ENCODE results near the gene NCAPG.
A peak's percentile ranks its signal among the peaks of the same experiment; 100 is the strongest.

The NCAPG gene, protein sequence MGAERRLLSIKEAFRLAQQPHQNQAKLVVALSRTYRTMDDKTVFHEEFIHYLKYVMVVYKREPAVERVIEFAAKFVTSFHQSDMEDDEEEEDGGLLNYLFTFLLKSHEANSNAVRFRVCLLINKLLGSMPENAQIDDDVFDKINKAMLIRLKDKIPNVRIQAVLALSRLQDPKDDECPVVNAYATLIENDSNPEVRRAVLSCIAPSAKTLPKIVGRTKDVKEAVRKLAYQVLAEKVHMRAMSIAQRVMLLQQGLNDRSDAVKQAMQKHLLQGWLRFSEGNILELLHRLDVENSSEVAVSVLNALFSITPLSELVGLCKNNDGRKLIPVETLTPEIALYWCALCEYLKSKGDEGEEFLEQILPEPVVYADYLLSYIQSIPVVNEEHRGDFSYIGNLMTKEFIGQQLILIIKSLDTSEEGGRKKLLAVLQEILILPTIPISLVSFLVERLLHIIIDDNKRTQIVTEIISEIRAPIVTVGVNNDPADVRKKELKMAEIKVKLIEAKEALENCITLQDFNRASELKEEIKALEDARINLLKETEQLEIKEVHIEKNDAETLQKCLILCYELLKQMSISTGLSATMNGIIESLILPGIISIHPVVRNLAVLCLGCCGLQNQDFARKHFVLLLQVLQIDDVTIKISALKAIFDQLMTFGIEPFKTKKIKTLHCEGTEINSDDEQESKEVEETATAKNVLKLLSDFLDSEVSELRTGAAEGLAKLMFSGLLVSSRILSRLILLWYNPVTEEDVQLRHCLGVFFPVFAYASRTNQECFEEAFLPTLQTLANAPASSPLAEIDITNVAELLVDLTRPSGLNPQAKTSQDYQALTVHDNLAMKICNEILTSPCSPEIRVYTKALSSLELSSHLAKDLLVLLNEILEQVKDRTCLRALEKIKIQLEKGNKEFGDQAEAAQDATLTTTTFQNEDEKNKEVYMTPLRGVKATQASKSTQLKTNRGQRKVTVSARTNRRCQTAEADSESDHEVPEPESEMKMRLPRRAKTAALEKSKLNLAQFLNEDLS

DNA sequence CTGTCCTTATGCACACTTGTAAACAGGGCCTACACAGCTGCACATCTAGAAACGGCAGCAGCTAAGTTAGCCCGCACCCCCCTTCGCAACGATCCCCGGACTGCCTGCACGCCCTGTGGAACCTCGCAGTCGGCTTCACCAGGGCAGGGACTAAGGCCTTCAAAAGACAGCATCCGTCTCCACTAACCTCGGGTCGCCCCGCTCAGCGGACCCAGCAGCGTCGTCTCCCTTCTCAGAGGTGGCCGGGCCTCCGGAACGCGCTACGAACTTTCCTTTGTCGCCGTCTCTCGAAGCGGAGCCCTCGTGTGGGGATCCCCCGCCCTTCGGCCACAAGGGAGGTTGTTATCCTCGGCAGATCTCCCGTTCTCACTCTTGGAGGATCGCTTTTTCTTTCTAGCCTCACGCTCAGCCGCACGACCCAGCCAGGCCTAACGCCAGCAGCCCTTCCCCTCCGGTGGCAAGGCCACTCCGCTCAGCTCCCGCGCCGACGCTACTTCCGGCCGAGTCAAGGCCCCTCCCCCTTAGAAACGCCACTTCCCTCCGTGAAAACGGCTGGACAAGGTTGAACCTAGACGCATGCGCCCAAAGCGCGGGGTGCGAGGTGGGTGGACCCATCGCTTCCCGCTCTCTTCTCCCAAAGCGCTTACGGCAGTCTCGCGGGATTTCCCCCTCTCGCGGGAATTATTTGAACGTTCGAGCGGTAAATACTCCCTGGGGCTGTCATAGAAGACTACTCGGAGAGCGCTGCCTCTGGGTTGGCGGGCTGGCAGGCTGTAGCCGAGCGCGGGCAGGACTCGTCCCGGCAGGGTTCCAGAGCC, at the start of gene NCAPG, which contains the start of gene DCAF16:
NCAPG (plus strand) TSS at position 720 of the 818 bp plus-strand sequence. CDS start 99 bp downstream, outside the sequence.
DCAF16 (minus strand) TSS at position 498 of the 818 bp plus-strand sequence. CDS start 6,616 bp downstream, outside the sequence.
- peak; percentile 100 for DNase-seq (ENCODE audit: low spot score)

DNA sequence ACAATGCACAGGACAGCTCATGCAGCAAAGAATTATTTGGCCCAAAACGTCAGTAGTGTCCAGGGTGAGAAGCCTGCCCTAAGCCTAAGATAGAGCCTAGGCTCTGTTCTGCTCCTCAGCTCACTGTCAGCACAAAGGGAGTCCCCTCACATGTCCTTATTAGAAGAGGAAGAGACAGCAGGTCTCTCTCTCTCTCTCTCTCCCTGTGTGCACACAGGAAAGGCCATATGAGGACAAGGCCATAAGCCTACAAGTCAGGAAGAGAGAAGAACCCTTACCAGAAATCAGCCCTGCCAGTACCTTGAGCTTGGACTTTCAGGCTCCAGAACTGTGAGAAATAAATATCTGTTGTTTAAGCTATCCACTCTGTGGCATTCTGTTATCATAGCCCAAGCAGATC, 49.7 kb upstream of the NCAPG start:
- no peak for DNase-seq (ENCODE audit: low spot score)

DNA sequence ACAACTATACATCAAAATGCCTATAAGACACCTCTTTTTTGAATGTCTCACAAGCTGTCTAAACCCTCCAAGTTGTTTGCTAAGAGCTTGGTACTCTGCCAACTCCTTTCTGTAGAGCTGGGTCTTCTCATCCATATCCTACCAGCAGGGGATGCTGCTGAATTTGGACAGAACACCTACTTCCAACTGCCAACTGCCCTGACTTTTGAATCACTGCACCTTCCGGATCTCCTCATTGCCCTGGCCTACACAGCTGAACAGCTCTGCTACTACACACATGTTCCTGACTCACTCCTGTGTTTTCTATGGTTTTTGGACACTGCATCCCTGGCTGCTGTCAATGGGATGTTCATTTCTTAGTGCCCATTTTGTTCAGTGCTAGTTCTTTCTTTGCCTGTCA, 48.1 kb upstream of the NCAPG start:
- peak; percentile 21 for DNase-seq (ENCODE audit: low spot score)

DNA sequence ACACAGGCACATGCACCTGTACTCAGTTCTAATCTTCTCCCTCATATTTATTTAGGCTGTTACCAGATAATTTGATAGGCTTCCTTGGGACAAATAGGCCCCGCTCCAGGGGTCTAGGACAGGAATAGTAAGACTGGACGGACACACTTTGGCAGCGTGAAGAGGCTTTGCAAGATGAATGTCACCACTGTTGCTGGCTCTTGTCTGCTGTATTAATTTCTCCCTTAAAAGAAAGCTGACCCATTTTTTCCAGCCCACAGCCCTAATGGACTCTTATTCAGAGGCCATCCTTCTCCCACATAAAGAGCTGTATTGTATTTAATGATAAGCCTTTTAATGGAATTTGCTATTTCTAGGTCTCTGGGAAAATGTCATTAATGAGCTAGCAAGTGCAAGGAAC, 47.4 kb upstream of the NCAPG start:
- DNase-seq (ENCODE audit: low spot score), result no peak

DNA sequence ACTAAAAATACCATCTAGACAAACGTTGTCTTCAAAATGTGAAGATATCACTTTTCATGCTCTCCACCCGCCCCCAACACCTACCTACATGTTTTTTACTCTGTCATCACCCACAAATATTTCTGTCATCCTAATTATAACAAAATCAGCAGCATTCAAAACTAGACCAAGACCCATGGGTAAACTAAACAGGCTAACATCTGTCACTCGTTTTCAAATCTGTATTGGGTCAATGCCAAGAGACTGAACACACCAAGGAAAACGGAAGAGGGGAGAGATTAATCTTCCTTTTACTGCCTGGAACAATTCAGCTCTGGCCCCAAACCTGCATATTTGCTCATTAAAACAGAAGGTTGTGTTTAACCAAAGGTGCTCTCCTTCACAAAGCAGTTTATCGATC, 46.8 kb upstream of the NCAPG start:
- DNase-seq (ENCODE audit: low spot score), result no peak

DNA sequence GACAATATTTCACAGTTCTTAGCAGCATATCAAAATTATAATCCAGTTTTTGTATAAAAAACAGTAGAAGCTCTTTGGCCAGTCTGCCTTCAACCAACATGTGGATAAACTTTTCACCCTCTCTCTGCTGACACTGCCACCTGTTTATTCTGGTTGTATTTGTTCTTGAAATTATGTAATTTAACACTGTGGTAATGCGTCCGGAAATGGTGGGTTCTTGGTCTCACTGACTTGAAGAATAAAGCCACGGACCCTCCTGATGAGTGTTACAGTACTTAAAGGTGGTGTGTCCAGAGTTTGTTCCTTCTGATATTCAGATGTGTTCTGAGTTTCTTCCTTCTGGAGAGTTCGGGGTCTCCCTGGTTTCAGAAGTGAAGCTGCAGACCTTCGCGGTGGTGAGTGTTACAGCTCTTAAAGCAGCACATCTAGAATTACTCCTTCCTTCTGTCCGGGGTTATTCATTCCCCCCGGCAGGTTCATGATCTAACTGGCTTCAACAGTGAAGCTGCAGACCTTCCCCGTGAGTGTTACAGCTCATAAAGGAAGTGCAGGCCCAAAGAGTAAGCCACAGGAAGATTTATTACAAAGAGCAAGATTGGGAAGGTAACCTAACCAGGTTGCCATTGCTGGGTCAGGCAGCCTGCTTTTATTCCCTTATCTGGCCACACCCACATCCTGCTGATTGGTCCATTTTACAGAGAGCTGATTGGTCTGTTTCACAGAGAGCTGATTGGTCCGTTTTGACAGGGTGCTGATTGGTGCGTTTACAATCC, 45.1 kb upstream of the NCAPG start:
- DNase-seq (ENCODE audit: low spot score), result peak; percentile 6

DNA sequence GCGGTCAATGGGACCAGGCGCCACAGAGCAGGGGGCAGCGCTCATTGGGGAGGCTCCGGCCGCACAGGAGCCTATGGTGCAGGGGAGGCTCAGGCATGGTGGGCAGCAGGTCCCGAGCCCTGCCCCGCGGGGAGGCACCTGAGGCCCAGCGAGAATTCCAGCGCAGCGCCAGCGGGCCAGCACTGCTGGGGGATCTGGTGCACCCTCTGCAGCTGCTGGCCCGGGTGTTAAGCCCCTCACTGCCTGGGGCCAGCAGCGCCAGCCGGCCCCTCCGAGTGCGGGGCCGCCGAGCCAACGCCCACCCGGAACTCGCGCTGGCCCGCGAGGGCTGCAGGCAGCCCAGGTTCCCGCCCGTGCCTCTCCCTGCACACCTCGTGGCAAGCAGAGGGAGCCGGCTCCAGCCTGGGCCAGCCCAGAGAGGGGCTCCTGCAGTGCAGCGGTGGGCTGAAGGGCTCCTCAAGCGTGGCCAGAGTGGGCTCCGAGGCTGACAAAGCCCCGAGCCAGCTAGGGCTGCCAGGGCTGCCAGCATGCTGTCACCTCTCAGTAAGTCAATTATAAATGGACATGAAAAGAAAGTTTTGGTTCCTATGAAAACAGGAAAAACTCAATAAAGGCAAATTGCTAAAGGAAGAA, 43.8 kb upstream of the NCAPG start:
- DNase-seq (ENCODE audit: low spot score), result no peak

DNA sequence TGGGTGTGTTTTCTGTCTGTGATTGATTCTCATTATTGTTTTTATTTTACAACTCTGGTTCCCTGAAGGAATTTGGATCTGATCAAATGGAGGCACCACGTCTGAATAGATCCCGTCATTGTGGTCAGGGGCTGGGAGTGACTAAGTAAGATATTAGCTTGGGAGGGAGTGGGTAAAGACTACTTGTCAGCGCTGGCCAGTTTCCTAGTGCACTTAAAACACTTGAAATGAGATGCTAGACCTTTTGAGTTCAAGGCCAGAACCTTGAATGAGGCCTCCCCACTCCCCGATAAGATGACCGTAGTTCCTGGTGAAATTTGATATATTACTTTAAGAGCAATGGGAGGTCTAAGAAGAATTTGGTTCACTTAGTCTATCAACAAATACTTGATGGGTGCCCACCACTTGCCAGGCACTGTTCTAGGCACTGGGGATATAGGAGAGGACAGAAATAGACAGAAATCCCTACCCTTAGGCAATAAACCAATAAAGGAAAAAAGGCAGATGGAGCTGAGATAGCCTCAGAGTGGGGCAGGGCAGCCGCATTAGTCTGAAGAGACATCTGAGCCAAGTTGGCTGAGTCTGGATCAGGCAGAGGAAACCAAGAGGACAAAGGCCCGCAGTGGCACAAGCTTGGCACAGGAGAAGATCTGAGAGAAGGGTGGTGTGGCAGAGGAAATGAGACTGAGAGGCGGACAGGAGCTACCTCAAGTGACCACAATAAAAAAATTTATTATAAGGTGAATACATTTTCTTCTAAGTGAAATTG, 41.2 kb upstream of the NCAPG start:
- no peak for DNase-seq (ENCODE audit: low spot score)

DNA sequence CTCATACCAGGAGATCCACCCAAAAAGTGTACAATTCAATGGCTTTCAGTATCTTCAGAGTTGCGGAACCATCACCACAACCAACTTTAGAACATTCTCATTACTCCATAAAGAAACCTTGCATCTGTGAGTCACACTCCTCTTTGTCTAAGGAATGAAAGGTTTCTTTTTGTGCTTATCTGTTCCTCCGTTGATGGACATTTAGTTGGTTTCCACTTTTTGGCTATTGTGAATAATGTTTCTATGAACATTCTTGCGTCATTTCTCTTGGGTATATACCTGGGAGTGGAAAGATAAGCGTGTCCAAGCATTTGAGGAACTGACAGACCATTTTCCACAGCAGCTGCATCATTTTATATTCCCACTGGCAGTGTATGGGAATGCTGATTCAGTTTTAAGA, 39.9 kb upstream of the NCAPG start:
- DNase-seq (ENCODE audit: low spot score), result no peak

DNA sequence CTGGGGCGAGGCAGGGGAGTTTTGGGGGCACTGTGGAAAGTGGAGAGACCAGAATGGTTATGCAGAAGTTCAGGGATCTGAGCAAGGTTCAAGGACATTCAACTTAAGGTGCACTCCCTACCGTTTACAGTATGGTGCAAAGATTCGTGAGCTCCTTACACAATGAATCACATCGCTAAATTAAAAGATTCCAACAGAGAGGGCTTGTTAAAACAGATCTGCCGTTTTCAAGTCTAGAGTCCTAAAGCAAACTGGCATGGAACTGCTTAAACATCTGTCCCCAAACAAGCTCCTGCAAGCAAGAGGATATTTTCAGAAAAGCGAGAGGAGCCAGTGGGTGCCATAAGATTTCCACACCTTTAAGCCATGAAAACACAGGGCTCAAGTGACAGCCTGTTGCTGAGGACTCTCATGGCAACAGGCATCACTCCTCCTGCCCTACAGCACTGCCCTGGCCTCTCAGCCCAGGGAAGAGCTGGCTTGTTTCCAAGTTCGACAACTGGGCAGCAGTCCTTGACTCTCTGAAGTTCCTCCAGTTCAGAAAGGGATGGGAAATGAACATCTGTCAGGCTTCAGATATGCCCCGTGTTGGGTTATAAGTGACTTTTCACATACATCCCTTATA, 39.4 kb upstream of the NCAPG start:
- DNase-seq (ENCODE audit: low spot score), result no peak

DNA sequence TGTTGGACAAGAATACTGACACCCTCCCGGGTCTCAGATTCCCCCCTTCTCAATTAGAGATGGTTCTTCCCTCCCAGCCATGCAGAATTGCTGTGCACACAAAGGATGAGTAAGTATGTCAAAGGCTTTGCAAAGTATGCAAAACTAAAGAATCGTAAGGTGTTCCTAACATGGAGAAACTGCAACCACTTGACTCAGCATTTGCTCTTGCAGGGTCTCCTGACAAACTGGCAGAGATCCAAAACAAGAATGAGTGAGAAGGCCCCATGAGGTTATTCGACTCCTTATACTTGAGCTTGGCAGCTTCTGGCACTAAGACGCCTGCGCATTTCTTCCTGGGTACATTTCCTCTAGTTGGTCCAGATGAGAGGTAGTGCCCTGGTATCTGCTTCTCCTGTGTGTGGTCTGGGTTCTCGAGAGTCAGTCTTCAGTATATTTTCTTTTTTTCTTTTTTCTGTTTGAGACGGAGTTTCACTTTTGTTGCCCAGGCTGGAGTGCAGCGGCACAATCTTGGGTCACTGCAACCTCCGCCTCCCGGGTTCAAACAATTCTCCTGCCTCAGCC, 37.6 kb upstream of the NCAPG start:
- DNase-seq (ENCODE audit: low spot score), result no peak

DNA sequence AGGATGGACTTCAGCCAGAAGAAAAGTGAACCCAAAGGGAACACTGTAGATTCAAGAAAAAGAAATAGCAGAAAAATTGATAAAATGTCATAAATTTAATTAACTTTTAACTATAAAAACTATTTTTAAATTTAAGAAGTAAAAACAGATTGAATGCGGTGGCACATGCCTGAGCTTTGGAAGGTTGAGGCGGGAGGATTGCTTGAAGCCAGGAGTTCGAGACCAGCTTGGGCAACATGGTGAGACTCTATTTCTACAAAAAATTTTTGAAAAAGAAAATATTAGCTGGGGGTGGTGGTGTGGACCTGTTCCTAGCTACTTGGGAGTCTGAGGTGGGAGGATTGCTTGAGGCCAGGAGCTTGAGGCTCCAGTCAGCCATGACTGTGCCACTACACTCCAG, 32.3 kb upstream of the NCAPG start:
- no peak for DNase-seq (ENCODE audit: low spot score)

DNA sequence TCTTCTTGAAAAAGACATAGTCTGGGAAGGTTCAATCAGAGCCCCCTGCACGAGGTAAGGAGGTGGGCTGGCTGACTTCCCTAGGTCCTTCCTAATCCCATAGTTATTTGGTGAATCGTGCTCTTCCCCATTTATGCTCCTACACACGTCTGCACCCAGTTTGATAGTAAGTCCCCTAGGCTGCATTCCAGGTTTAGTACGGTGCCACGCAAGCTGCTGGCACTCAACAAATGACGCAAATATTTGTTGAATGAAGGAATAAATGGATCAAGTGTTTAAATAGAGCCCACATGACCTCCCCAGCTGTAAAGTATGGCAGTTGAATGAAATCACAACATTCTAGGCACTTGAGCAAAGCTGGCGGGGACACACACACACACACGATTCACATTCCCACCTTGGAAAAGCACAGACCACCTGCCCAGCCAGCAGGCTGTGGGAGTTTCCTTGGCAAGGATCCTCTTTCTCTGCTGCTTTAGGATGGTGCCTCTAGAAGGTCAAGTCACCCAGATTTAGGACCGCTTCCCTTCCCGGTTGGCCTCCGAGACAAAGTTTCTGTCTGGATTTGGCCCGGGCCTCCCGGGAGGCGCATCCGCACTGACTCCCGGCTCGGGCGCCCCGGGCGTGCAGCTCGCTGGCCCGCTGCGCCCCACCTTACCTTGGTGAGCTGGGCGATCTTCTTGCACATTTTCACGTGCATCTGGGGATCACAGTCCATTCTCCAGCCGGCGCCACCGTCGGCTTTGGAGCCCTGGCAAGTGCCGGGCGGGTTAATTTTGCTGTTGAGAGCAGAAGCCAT, 30.1 kb upstream of the NCAPG start:
- no peak for DNase-seq (ENCODE audit: low spot score)

DNA sequence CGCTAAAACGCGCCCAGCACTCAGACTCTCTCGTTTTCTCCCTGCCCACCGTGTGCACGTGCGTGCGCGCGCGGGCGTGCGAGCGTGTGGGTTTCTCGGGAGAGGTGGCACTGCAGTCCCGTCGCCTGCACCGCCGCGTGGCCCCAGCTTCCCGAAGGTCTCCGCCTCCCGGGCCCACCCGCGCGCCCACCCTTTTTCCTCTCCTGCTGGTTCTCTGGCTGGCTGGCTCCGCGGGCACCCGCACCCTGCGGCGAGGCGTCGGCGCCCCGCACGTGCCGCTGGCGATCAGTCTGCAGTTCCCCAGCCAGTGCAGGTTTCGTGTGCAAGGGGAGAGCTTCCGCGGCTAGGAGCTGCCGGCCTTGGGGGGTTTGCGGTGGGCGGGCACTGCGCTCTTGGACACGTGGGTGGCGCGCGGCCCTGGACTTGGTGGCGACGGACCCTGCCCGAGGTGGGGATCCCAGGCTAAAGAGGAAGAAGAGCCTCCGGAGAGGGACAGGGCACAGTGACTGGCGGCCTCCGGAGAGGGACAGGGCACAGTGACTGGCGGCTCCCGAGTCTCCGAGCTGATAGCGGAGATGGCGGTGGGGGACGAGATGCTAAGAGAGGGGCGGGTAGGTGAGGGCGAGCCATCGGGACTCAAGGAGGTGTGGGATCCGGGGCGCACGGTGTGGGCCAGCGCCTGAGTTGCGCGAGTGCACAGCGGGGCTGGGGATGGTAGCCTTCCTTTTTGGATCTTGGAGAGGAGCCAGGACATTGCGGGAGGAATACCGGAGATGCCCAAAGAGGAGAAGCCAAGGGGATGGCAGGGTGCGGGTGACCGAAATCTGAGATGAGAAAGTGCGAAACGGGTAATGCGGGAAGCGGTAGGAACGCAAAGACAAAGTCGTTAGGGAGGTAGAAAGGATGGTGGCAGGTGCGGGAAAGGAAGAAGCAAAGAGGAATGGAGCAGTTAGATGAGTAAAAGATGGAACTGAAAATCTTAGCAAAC, 29.2 kb upstream of the NCAPG start, which contains the start of gene FAM184B:
FAM184B (minus strand) TSS at position 322 of the 988 bp plus-strand sequence. CDS start 322 bp downstream, outside the sequence.
- DNase-seq (ENCODE audit: low spot score), result no peak

DNA sequence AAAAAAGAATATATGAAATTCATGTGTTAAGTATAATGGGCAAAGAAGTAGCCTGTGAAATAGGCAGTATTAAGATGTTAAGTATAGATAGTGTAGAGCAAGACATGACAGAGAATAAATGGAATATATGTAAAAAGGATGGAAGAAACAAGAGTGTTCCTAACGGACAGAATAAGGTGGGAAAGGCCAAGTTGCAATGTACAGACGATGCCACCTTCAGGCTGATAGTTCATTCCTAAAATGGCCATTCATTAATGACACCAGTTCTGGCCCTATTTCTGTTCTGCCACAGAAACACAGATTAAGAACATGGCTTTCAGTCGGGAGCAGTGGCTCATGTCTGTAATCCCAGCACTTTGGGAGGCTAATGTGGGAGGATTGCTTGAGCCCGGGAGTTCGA, 24.9 kb upstream of the NCAPG start:
- no peak for DNase-seq (ENCODE audit: low spot score)

DNA sequence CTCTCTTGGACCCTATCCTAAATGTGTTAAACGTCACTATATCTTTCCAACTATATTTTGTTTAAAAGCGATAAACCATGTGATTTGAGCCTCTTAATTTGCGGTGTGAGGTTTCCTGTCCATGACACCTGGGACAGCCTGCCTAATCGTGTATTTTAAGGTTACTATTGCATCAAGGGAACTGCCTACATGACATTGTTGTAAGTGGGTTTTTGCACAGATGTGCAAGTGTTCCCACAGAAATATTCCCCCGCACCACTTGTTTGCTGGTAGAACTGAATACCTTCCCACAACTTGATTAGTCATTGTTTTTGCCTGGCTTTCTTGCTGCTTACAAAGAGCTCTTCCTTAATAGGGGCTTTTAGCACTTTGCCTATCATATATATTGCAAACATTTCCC, 24.2 kb upstream of the NCAPG start:
- no peak for DNase-seq (ENCODE audit: low spot score)

DNA sequence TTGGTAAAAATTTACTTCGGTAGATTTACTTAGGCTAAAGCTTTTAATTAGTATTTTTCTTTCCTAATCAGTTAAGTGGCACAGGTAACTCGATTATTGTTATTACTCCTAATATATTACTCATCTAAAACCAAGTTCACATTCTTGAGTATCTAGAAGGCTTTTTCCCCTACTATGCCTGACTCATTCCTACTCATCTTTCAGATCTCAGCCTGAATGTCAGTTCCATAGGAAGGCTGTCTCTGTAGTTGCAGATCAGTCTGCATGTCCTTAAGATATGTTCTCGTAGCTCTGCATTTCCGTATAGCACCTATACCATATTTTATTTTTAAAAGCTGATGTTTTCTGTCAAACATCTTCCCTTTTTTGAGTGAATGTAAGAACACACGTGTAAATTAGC, 23.5 kb upstream of the NCAPG start:
- DNase-seq (ENCODE audit: low spot score), result no peak
